ENCODE measurements around the gene IFT22.

IFT22 gene

GRCh38 chr7:101303102-101303701, 18.4 kb downstream of the IFT22 start:
- no peaks in the 10 kb centered on the region for H3K36me3 ChIP-seq
- intact Hi-C loops (cut with DNase I; ENCODE audit: low total_unique reads), result no loop called here
- no peak overlapping the region for H3K4me3 ChIP-seq
- no peak overlapping the region for H3K27ac ChIP-seq
- TF ChIP-seq CTCF (IDR thresholded peaks at IDR 0.05), result no peak
- peaks cover 0 to 96% of the 10 kb centered on the region in 2 donors for H3K27me3 ChIP-seq
- peaks cover 0 to 20% (median 10%) of the 10 kb centered on the region in 4 donors for H3K4me1 ChIP-seq
- H3K9me3 ChIP-seq, result peaks cover 0 to 42% (median 24%) of the 10 kb centered on the region in 3 donors
- DNase-seq, result no peak

- intact Hi-C loops (cut with DNase I; ENCODE audit: low total_unique reads), result no loop called here
- no peak for DNase-seq
- Histone ChIP-seq H3K9me3 (peaks cover 0 to 42% (median 24%) of the 10 kb centered on the region in 3 donors), H3K27me3 (peaks cover 0 to 96% of the 10 kb centered on the region in 2 donors), H3K4me1 (peaks cover 0 to 15% (median 6%) of the 10 kb centered on the region in 4 donors), H3K27ac (no peak overlapping the region), H3K36me3 (no peaks in the 10 kb centered on the region), H3K4me3 (no peak overlapping the region)
- TF ChIP-seq CTCF (IDR thresholded peaks at IDR 0.05), result no peak
Observed at GRCh38 chr7:101302641-101303101, 18.9 kb downstream of the IFT22 start.

GRCh38 chr7:101300465-101301376, 20.9 kb downstream of the IFT22 start:
- no peak overlapping the region for H3K27ac ChIP-seq

GRCh38 chr7:101299511-101300464, 21.8 kb downstream of the IFT22 start:
- no peaks in the 10 kb centered on the region for H3K36me3 ChIP-seq
- no peak overlapping the region for H3K27ac ChIP-seq
- H3K4me1 ChIP-seq, result peaks cover 0 to 15% (median 6%) of the 10 kb centered on the region in 4 donors
- no peak overlapping the region for H3K4me3 ChIP-seq
- H3K9me3 ChIP-seq, result peaks cover 0 to 41% (median 24%) of the 10 kb centered on the region in 3 donors
- no peak for TF ChIP-seq CTCF (IDR thresholded peaks at IDR 0.05)
- peaks cover 0 to 97% of the 10 kb centered on the region in 2 donors for H3K27me3 ChIP-seq
- DNase-seq, result no peak
- intact Hi-C loops (cut with DNase I; ENCODE audit: low total_unique reads), result no loop called here

More at GRCh38 chr7:101300465-101301376, 20.9 kb downstream of the IFT22 start:
- Histone ChIP-seq H3K27me3 (peaks cover 0 to 97% of the 10 kb centered on the region in 2 donors), H3K36me3 (no peaks in the 10 kb centered on the region), H3K4me1 (peaks cover 0 to 15% (median 6%) of the 10 kb centered on the region in 4 donors), H3K4me3 (no peak overlapping the region), H3K9me3 (peaks cover 0 to 42% (median 24%) of the 10 kb centered on the region in 3 donors)
- intact Hi-C loops (cut with DNase I; ENCODE audit: low total_unique reads), result no loop called here
- no peak for DNase-seq
- TF ChIP-seq CTCF (IDR thresholded peaks at IDR 0.05), result no peak

- peaks cover 0 to 5% (median 0%) of the 10 kb centered on the region in 4 donors for H3K4me1 ChIP-seq
- no peak overlapping the region for H3K4me3 ChIP-seq
- no peaks in the 10 kb centered on the region for H3K36me3 ChIP-seq
- DNase-seq, result no peak
- no peak overlapping the region for H3K27ac ChIP-seq
- TF ChIP-seq CTCF (IDR thresholded peaks at IDR 0.05), result no peak
- intact Hi-C loops (cut with DNase I; ENCODE audit: low total_unique reads), result no loop called here
- H3K27me3 ChIP-seq, result peaks cover 0 to 96% of the 10 kb centered on the region in 2 donors
- peaks cover 0 to 2% (median under 1%) of the 10 kb centered on the region in 3 donors for H3K9me3 ChIP-seq
Observed at GRCh38 chr7:101294832-101295121, 26.8 kb downstream of the IFT22 start.

Measured in tibial artery (tissue), 4 donors.